ENCODE measurements around the gene MAP2K1. TPM values are rescaled to one million over a fixed set of nuclear protein-coding genes. Genes with fewer than 3 reads are reported as not detected.
A peak's percentile ranks its signal among the peaks of the same experiment; 100 is the strongest.

The MAP2K1 gene
- total and polyA plus RNA-seq, 2 of the 4 experiments (the other 2 are of a cell fraction): 34.7 to 37.8 TPM

GRCh38 chr15:66387163-66388042 lies 691 bp downstream of the MAP2K1 start:
- H3K9ac ChIP-seq (ENCODE audit: low read depth, low read length): peak overlapping the region; percentile 81
- H3K9me3 ChIP-seq (ENCODE audit: control insufficient read depth, insufficient read depth, low read length): no peaks in the 10 kb centered on the region
- peaks cover 46% of the 10 kb centered on the region for H4K20me1 ChIP-seq (ENCODE audit: insufficient read depth, low read length)
- H4K91ac ChIP-seq (ENCODE audit: insufficient read depth, low read depth, low read length): peak overlapping the region; percentile 61
- H3K18ac ChIP-seq (ENCODE audit: low read depth, low read length): peak overlapping the region; percentile 19
- peak overlapping the region; percentile 8 to 73; a peak in 2 of 4 replicates for H4K8ac ChIP-seq (ENCODE audit: low read depth in 2 of 2, low read length in 2 of 2)
- ATAC-seq (ENCODE audit: low read depth) (peak; percentile 58), DNase-seq (peak; percentile 83)
- H2BK120ac ChIP-seq (ENCODE audit: low read depth, low read length): peak overlapping the region; percentile 46; the same call in 1 of the 2 replicates
- dilution Hi-C loops (cut with HindIII; ENCODE audit: low sequenced_read_pairs, unreplicated experiment): no loop called here
- H3K36me3 ChIP-seq (ENCODE audit: control insufficient read depth, insufficient read depth, low read length): 0 out of 2 replicates have a peak, but pooled peaks cover 2% of the 10 kb centered on the region
- peak overlapping the region; percentile 78 for H2BK5ac ChIP-seq (ENCODE audit: low read depth, low read length, poor library complexity, severe bottlenecking)
- peaks cover 9 to 47% of the 10 kb centered on the region in 2 experiments for H3K79me1 ChIP-seq (ENCODE audit: low read depth in 1 of 2, low read length in 2 of 2)
- H3K9me1 ChIP-seq (ENCODE audit: insufficient read depth, low read length): peaks cover 7% of the 10 kb centered on the region; the same call in 1 of the 2 replicates
- ChIA-PET POLR2A (ENCODE audit: unreplicated experiment) (interaction anchor here (0.7 kb wide), 1 partner anchor 920 kb away, joined by 4 read pairs; no protein-coding TSS in a partner anchor), CTCF (interaction anchor here (2.4 kb wide), 1 partner anchor 111 kb away, joined by 10 read pairs; the partner anchor contains the start of gene SNAPC5)
- no TSS peak for BruUV-seq (replicated peaks)
- H3K4me3 ChIP-seq (ENCODE audit: insufficient read depth, low read depth, low read length): peak overlapping the region; percentile 79
- peak overlapping the region; percentile 51; the same call in 1 of the 3 replicates for H2BK15ac ChIP-seq (ENCODE audit: low read depth, low read length)
- H3K27me3 ChIP-seq (ENCODE audit: control insufficient read depth, insufficient read depth, low read length): no peaks in the 10 kb centered on the region
- intact Hi-C loops (cut with micrococcal nuclease): no loop called here
- peak overlapping the region; percentile 47 for H2AK5ac ChIP-seq (ENCODE audit: low read depth, low read length)
- peak overlapping the region; percentile 92 for H2AFZ ChIP-seq (replicated peaks; ENCODE audit: low read length, poor library complexity)
- peak overlapping the region; percentile 85 for H3K27ac ChIP-seq (ENCODE audit: insufficient read depth, low read length)
- H3K4me2 ChIP-seq (ENCODE audit: low read depth, low read length): peak overlapping the region; percentile 89
- peak overlapping the region; percentile 93 for H3K14ac ChIP-seq (replicated peaks; ENCODE audit: low read depth, low read length)
- TF ChIP-seq RAD21 (IDR thresholded peaks at IDR 0.05; ENCODE audit: low read length): peak; percentile 23; the same call in 1 of the 2 replicates
- TF ChIP-seq RCOR1 (IDR thresholded peaks at IDR 0.05; ENCODE audit: insufficient replicate concordance, low read length): no peak
- no peak for TF ChIP-seq BHLHE40 (IDR thresholded peaks at IDR 0.05; ENCODE audit: low read depth, low read length)
- TF ChIP-seq CHD1 (IDR thresholded peaks at IDR 0.05; ENCODE audit: low read depth, low read length): 0 out of 2 replicates have a peak, but pooled peaks have one; percentile 19
- peak; percentile 83 for TF ChIP-seq POLR2A (IDR thresholded peaks at IDR 0.05; ENCODE audit: low read depth, low read length)
- TF ChIP-seq FOS (IDR thresholded peaks at IDR 0.05; ENCODE audit: low read depth, low read length): peak; percentile 69
- TF ChIP-seq CEBPB (IDR thresholded peaks at IDR 0.05; ENCODE audit: low read depth, low read length): no peak
- TF ChIP-seq MAFK (IDR thresholded peaks at IDR 0.05; ENCODE audit: low read depth, low read length): no peak
- no peak for TF ChIP-seq ELK1 (IDR thresholded peaks at IDR 0.05; ENCODE audit: borderline replicate concordance, low read depth, low read length)
- TF ChIP-seq MXI1 (IDR thresholded peaks at IDR 0.05; ENCODE audit: borderline replicate concordance, low read depth, low read length): no peak
- peak; percentile 73; the same call in 1 of the 2 replicates for TF ChIP-seq MAZ (IDR thresholded peaks at IDR 0.05; ENCODE audit: borderline replicate concordance, low read depth, low read length)
- TF ChIP-seq CTCF (conservative IDR thresholded peaks at IDR 0.05; ENCODE audit: low read depth, low read length): peak; percentile 37; the same call in 1 of the 2 replicates
- 0% methylated on average over 22 of the region's 62 CpGs; no CpG with 5 or more reads in 1 of the 2 experiments for WGBS, 2 experiments (ENCODE audit: extremely low coverage in 2 of 2, insufficient read length in 1 of 2)
- H3K23ac ChIP-seq (ENCODE audit: low read depth, low read length): peak overlapping the region; percentile 95
- in situ Hi-C loops (cut with MboI; ENCODE audit: low sequenced_read_pairs): loop anchor here (5.0 kb wide), 1 partner anchor 105 kb away; no protein-coding TSS in a partner anchor
- no peak overlapping the region for H2BK20ac ChIP-seq (ENCODE audit: low read depth, low read length)
- H3K4ac ChIP-seq (ENCODE audit: low read depth, low read length): peak overlapping the region; percentile 73
- H3K4me1 ChIP-seq (ENCODE audit: control insufficient read depth, insufficient read depth, low read length): peaks cover 6% of the 10 kb centered on the region
- H3K56ac ChIP-seq (ENCODE audit: extremely low read depth, insufficient read depth, low read length): peak overlapping the region; percentile 93
- peak overlapping the region; percentile 0; the same call in 1 of the 2 replicates for H4K5ac ChIP-seq (ENCODE audit: low read depth, low read length)
- peak overlapping the region; percentile 76 for H2AK9ac ChIP-seq (replicated peaks; ENCODE audit: low read depth, low read length, poor library complexity)

Data from IMR-90 (cell line).